Measurements from ENCODE around the gene FHDC1.

DNA sequence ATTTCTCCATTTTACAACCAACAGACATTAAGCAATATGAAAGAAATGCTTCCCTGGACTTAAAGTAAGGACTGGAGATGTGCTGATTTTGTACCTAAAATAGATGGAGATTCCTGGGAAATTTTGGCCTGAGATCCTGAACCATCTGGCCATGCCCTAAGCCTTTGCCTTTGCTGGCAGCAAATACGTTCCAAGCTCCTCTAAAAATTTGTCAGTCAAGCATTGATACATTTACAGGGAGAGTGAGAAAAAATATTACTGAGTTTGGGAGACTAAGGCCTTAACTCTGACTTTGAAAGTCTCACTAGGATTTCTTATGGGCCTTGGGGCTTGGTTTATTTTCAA lies 63.9 kb downstream of the FHDC1 start:
- TF ChIP-seq, protein P1, sequence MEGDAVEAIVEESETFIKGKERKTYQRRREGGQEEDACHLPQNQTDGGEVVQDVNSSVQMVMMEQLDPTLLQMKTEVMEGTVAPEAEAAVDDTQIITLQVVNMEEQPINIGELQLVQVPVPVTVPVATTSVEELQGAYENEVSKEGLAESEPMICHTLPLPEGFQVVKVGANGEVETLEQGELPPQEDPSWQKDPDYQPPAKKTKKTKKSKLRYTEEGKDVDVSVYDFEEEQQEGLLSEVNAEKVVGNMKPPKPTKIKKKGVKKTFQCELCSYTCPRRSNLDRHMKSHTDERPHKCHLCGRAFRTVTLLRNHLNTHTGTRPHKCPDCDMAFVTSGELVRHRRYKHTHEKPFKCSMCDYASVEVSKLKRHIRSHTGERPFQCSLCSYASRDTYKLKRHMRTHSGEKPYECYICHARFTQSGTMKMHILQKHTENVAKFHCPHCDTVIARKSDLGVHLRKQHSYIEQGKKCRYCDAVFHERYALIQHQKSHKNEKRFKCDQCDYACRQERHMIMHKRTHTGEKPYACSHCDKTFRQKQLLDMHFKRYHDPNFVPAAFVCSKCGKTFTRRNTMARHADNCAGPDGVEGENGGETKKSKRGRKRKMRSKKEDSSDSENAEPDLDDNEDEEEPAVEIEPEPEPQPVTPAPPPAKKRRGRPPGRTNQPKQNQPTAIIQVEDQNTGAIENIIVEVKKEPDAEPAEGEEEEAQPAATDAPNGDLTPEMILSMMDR (IDR thresholded peaks at IDR 0.05) = no peak
- TF ChIP-seq ZFX (IDR thresholded peaks at IDR 0.05; ENCODE audit: borderline replicate concordance) = no peak
